ENCODE data around the gene AGGF1.
A peak's percentile ranks its signal among the peaks of the same experiment; 100 is the strongest.
"Not testable (repeated sequence)": the region's sequence is repeated elsewhere in the genome, so short reads cannot be mapped to it uniquely, and the experiment has no call there.

Gene AGGF1

GRCh38 chr5:77087484-77088261 is 57.5 kb downstream of the AGGF1 start:
- DNase-seq = peak; percentile 84 to 94 (median 90)

GRCh38 chr5:77095189-77095588 is 65.0 kb downstream of the AGGF1 start:
- no peak for DNase-seq

GRCh38 chr5:77101298-77101697 is 71.1 kb downstream of the AGGF1 start:
- DNase-seq = peak; percentile 13 to 49 (median 39)

GRCh38 chr5:77102549-77102948 is 72.3 kb downstream of the AGGF1 start:
- no peak for DNase-seq

- DNase-seq = no peak
Measured at GRCh38 chr5:77103457-77103856, 73.3 kb downstream of the AGGF1 start.

GRCh38 chr5:77104813-77105212 is 74.6 kb downstream of the AGGF1 start:
- no peak for DNase-seq

- DNase-seq = not testable (repeated sequence)
Measured at GRCh38 chr5:77107035-77107434, 76.8 kb downstream of the AGGF1 start.

Data from suppressor macrophage (primary cell).